Gastrocnemius medialis (tissue), 4 donors: ENCODE measurements around the gene AFAP1. TPM values are rescaled to one million over a fixed set of nuclear protein-coding genes. Genes with fewer than 3 reads are reported as not detected.
A peak's percentile ranks its signal among the peaks of the same experiment; 100 is the strongest.

ENCODE experiments used
- ATAC-seq, 2 donors: fragments of 150-250 bp; one replicate each; pipeline ENCODE4 v1.9.1; 2016
- DNase-seq, 2 donors: peaks; one replicate each; pipeline ENCODE4 v3.0.0-alpha.2; 2019
- H3K27ac ChIP-seq, 4 donors: fragments of 200-600 bp; sonication (generic); 1 replicate in 1 of 4; 2 replicates in 3 of 4; pipeline ENCODE4 v1.5.1; 2016 to 2018; ENCODE audit warnings: mild to moderate bottlenecking in 2 of 4, moderate library complexity in 1 of 4
- H3K27me3 ChIP-seq, 3 donors: fragments of 200-600 bp; sonication (generic) in 2 of 3; 1 replicate in 1 of 3; 2 replicates in 2 of 3; pipeline versions ENCODE4 v1.5.1 to v1.6.0; 2016 to 2019; ENCODE audit warnings: mild to moderate bottlenecking in 1 of 3, moderate library complexity in 1 of 3
- H3K36me3 ChIP-seq, 2 donors: fragments of 200-600 bp; sonication (generic) in 1 of 2; one replicate each; pipeline ENCODE4 v1.5.1; 2017 to 2018
- H3K4me1 ChIP-seq, 2 donors: fragments of 200-600 bp; sonication (generic) in 1 of 2; one replicate each; pipeline ENCODE4 v1.5.1; 2016 to 2017; ENCODE audit warnings: mild to moderate bottlenecking in 2 of 2
- H3K4me3 ChIP-seq, 4 donors: fragments of 200-600 bp; sonication (generic) in 3 of 4; 1 replicate in 1 of 4; 2 replicates in 3 of 4; pipeline ENCODE4 v1.5.1; 2016 to 2019; ENCODE audit warnings: mild to moderate bottlenecking in 2 of 4
- H3K9me3 ChIP-seq, 3 donors: fragments of 200-600 bp; sonication (generic) in 2 of 3; 1 replicate in 1 of 3; 2 replicates in 2 of 3; pipeline ENCODE4 v1.5.1; 2016 to 2019
- POLR2A ChIP-seq, 2 donors: fragments of 450-650 bp; IDR thresholded peaks; one replicate each; pipeline ENCODE4 v1.6.1; 2017; ENCODE audit warnings: antibody characterized with exemption in 2 of 2, mild to moderate bottlenecking in 2 of 2, moderate library complexity in 2 of 2
- in situ Hi-C, 4 donors: fragments of 200-750 bp; cut with MboI; loops; one replicate each; pipeline versions ENCODE4 v1.15.0 to v1.8.0; 2017; ENCODE audit warnings: low sequenced_read_pairs in 4 of 4
- intact Hi-C: fragments of 100-400 bp; cut with DNase I; formaldehyde crosslinking; loops from one replicate; pipeline ENCODE4 v1.15.1; 2023; ENCODE audit warnings: low total_unique reads
- total RNA-seq, 4 donors: library from RNA; depleted of rRNA; stranded (reverse); fragments of >200 nt; gene quantifications; one replicate each; pipeline versions ENCODE4 v1.1.0 to v1.2.3, GENCODE V29; 2016
- TF ChIP-seq, protein P1 (sequence below), 5 experiments: fragments of 450-650 bp in 3 of 5; fragments of 200-600 bp in 2 of 5; sonication (generic) in 2 of 5; IDR thresholded peaks in 4 of 5; conservative IDR thresholded peaks in 1 of 5; 1 replicate in 4 of 5; 2 replicates in 1 of 5; pipeline ENCODE4 v1.5.1; 2016 to 2019; ENCODE audit warnings: antibody characterized with exemption in 5 of 5, mild to moderate bottlenecking in 3 of 5, moderate library complexity in 3 of 5

The AFAP1 gene
- total RNA-seq, 4 donors from 2014 or later, result 1.5 to 8.6 (median 3.5) TPM

DNA sequence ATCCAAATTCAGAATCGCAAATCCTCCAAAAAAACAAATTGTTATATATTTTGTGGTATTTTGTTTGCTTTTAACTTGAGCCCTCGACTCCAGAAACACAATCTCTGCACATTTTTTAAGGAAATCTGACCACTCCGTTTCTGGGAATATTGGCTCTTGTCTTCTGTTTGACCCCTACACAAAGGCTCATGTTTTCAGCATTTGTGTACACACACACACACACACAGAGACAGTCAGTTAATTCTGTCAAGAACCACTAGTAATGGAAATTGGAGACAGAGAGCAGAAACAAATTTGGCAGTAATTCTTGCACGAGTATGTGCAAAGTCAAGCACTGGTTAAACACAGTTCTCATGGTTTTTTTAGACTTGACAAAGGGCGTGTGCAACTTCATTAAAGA is 115.4 kb downstream of the AFAP1 start:
- TF ChIP-seq POLR2A (IDR thresholded peaks at IDR 0.05), result no peak
- TF ChIP-seq, protein P1, sequence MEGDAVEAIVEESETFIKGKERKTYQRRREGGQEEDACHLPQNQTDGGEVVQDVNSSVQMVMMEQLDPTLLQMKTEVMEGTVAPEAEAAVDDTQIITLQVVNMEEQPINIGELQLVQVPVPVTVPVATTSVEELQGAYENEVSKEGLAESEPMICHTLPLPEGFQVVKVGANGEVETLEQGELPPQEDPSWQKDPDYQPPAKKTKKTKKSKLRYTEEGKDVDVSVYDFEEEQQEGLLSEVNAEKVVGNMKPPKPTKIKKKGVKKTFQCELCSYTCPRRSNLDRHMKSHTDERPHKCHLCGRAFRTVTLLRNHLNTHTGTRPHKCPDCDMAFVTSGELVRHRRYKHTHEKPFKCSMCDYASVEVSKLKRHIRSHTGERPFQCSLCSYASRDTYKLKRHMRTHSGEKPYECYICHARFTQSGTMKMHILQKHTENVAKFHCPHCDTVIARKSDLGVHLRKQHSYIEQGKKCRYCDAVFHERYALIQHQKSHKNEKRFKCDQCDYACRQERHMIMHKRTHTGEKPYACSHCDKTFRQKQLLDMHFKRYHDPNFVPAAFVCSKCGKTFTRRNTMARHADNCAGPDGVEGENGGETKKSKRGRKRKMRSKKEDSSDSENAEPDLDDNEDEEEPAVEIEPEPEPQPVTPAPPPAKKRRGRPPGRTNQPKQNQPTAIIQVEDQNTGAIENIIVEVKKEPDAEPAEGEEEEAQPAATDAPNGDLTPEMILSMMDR (IDR thresholded peaks at IDR 0.05 in 4 of 5, conservative IDR thresholded peaks at IDR 0.05 in 1 of 5), result no peak
- in situ Hi-C loops (loop anchor here in 3 of 4 donors (25.0 kb wide), 3 partner anchors 163 to 613 kb away; partner anchors contain the start of genes ACOX3 (in 1 of the 3), SH3TC1 (in 1 of the 3) and TRMT44 (in 1 of the 3)), intact Hi-C loops (loop anchor here (10.0 kb wide), 2 partner anchors 371 to 601 kb away; partner anchors contain the start of gene SH3TC1)
- Histone ChIP-seq H3K4me3 (no peak overlapping the region), H3K27ac (peak overlapping the region in 2 of 4 donors; percentile 68 to 73), H3K27me3 (no peaks in the 10 kb centered on the region), H3K9me3 (no peaks in the 10 kb centered on the region), H3K36me3 (no peaks in the 10 kb centered on the region), H3K4me1 (peaks cover 33 to 44% of the 10 kb centered on the region in 2 donors)
- ATAC-seq (no peak), DNase-seq (no peak)

DNA sequence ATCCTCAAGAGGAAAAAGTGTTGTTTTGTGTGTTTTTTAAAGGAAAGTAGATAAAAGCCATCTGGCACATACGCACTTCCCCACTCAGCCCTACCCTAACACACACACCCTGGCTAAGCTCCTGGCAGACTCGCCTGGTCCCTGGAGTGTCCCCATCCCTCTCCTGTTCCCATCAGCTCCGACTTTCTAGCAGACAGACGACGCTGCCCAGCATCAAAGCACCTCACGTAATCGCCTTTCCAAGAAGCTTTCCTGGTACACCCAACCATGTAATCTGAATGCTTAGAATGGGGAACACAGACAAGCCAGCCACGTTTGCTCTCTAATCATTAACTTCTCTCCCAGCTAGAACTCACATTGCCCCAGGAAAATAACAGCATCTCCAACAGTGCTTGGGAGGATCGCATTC is 116.2 kb downstream of the AFAP1 start:
- DNase-seq (peak in 1 of 2 donors; percentile 47), ATAC-seq (peak in 1 of 2 donors; percentile 19)
- TF ChIP-seq POLR2A (IDR thresholded peaks at IDR 0.05), result no peak
- TF ChIP-seq, protein P1 (IDR thresholded peaks at IDR 0.05 in 4 of 5, conservative IDR thresholded peaks at IDR 0.05 in 1 of 5), result no peak
- H3K36me3 ChIP-seq, result no peaks in the 10 kb centered on the region
- no peak overlapping the region for H3K4me3 ChIP-seq
- H3K4me1 ChIP-seq, result peaks cover 25 to 36% of the 10 kb centered on the region in 2 donors
- H3K27ac ChIP-seq, result peak overlapping the region; percentile 68 to 78 (median 73)
- H3K9me3 ChIP-seq, result no peaks in the 10 kb centered on the region
- intact Hi-C loops (loop anchor here (10.0 kb wide), 2 partner anchors 371 to 601 kb away; partner anchors contain the start of gene SH3TC1), in situ Hi-C loops (loop anchor here in 3 of 4 donors (25.0 kb wide), 3 partner anchors 164 to 614 kb away; partner anchors contain the start of genes ACOX3 (in 1 of the 3), SH3TC1 (in 1 of the 3) and TRMT44 (in 1 of the 3))
- H3K27me3 ChIP-seq, result no peaks in the 10 kb centered on the region

- Histone ChIP-seq H3K36me3 (no peaks in the 10 kb centered on the region), H3K4me1 (peaks cover 21 to 31% of the 10 kb centered on the region in 2 donors), H3K27ac (peak overlapping the region; percentile 68 to 78 (median 73)), H3K27me3 (no peaks in the 10 kb centered on the region), H3K4me3 (peak overlapping the region; percentile 15 to 38 (median 26)), H3K9me3 (no peaks in the 10 kb centered on the region)
- ATAC-seq (peak in 1 of 2 donors; percentile 48), DNase-seq (no peak)
- TF ChIP-seq, protein P1 (IDR thresholded peaks at IDR 0.05 in 4 of 5, conservative IDR thresholded peaks at IDR 0.05 in 1 of 5), result no peak
- TF ChIP-seq POLR2A (IDR thresholded peaks at IDR 0.05), result no peak
- in situ Hi-C loops, result loop anchor here in 3 of 4 donors (25.0 kb wide), 3 partner anchors 164 to 614 kb away; partner anchors contain the start of genes ACOX3 (in 1 of the 3), SH3TC1 (in 1 of the 3) and TRMT44 (in 1 of the 3)
- intact Hi-C loops, result loop anchor here (10.0 kb wide), 2 partner anchors 372 to 602 kb away; partner anchors contain the start of gene SH3TC1
These were observed 116.8 kb downstream of the AFAP1 start for GRCh38 chr4:7822877-7823276.

DNA sequence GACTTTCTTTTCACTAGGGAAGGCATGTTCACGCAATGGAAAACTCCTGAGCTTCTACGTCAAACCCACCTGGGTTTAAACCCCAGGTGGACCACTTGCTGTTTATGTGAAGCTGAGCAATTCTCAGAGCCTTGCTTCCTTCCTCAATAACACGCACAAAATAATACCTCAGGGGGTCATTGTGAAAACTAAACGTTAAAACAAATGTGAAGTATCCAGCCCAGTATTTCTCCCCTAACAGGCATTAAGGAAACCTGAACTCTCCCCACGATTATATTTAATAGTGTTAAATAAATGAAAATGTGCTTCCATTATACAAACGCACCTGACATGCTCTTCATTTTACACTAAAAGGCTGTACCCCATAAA is 117.5 kb downstream of the AFAP1 start:
- no peaks in the 10 kb centered on the region for H3K36me3 ChIP-seq
- no peaks in the 10 kb centered on the region for H3K27me3 ChIP-seq
- DNase-seq, result no peak
- TF ChIP-seq, protein P1 (IDR thresholded peaks at IDR 0.05 in 4 of 5, conservative IDR thresholded peaks at IDR 0.05 in 1 of 5), result no peak
- TF ChIP-seq POLR2A (IDR thresholded peaks at IDR 0.05), result no peak
- H3K4me1 ChIP-seq, result peaks cover 20 to 27% of the 10 kb centered on the region in 2 donors
- in situ Hi-C loops, result loop anchor here in 3 of 4 donors (25.0 kb wide), 3 partner anchors 165 to 615 kb away; partner anchors contain the start of genes ACOX3 (in 1 of the 3), SH3TC1 (in 1 of the 3) and TRMT44 (in 1 of the 3)
- H3K4me3 ChIP-seq, result peak overlapping the region in 3 of 4 donors; percentile 23 to 30 (median 28)
- H3K27ac ChIP-seq, result peak overlapping the region; percentile 24 to 73 (median 50)
- intact Hi-C loops, result loop anchor here (10.0 kb wide), 2 partner anchors 373 to 603 kb away; partner anchors contain the start of gene SH3TC1
- no peak for ATAC-seq
- no peaks in the 10 kb centered on the region for H3K9me3 ChIP-seq
